ENCODE measurements around the gene MRPL17.
"Not testable (repeated sequence)": the region's sequence is repeated elsewhere in the genome, so short reads cannot be mapped to it uniquely, and the experiment has no call there.

MRPL17 gene

GRCh38 chr11:6684068-6684467, 928 bp upstream of the MRPL17 start:
- not testable (repeated sequence) for H3K4me1 ChIP-seq (ENCODE audit: control insufficient read depth in 2 of 2, insufficient read depth in 1 of 2, low read depth in 1 of 2, low read length in 2 of 2); H3K9ac ChIP-seq (ENCODE audit: low read depth, low read length, poor library complexity); H3K27me3 ChIP-seq (ENCODE audit: control insufficient read depth in 3 of 3, insufficient read depth in 3 of 3, low read depth in 1 of 3, low read length in 3 of 3); H3K4ac ChIP-seq (ENCODE audit: low read length); H2BK120ac ChIP-seq (ENCODE audit: low read depth, low read length); H3K79me1 ChIP-seq (ENCODE audit: low read depth, low read length); H3K23ac ChIP-seq (ENCODE audit: low read depth, low read length, poor library complexity); H4K8ac ChIP-seq (ENCODE audit: low read depth, low read length); H2BK15ac ChIP-seq (ENCODE audit: low read length); H3K27ac ChIP-seq (replicated peaks; ENCODE audit: low read length); H2BK12ac ChIP-seq (ENCODE audit: low read length); H3K9me3 ChIP-seq (replicated peaks in 1 of 2; ENCODE audit: control insufficient read depth in 2 of 2, insufficient read depth in 1 of 2, low read depth in 1 of 2, low read length in 2 of 2); H2AK5ac ChIP-seq (ENCODE audit: low read depth, low read length); H3K4me2 ChIP-seq (ENCODE audit: insufficient read depth, low read length, poor library complexity, severe bottlenecking); H3K18ac ChIP-seq (ENCODE audit: low read length); H4K91ac ChIP-seq (ENCODE audit: low read depth, low read length, poor library complexity); DNase-seq (ENCODE audit: low spot score); H3K14ac ChIP-seq (ENCODE audit: low read length); H2BK5ac ChIP-seq (ENCODE audit: low read length)
- Histone ChIP-seq H2AFZ (ENCODE audit: low read length) (peak overlapping the region; percentile 91), H3K4me3 (ENCODE audit: low read length in 2 of 2) (peak overlapping the region in 1 of 2 donors; percentile 54), H3K36me3 (replicated peaks in 1 of 2; ENCODE audit: control insufficient read depth in 2 of 2, insufficient read depth in 2 of 2, low read length in 2 of 2) (peaks cover 11 to 31% of the 10 kb centered on the region in 2 donors)
- WGBS, 2 donors (ENCODE audit: extremely low coverage in 2 of 2, insufficient read length in 2 of 2, insufficient replicate concordance in 1 of 2), result no CpG with 5 or more reads among the region's 14 CpGs

DNA sequence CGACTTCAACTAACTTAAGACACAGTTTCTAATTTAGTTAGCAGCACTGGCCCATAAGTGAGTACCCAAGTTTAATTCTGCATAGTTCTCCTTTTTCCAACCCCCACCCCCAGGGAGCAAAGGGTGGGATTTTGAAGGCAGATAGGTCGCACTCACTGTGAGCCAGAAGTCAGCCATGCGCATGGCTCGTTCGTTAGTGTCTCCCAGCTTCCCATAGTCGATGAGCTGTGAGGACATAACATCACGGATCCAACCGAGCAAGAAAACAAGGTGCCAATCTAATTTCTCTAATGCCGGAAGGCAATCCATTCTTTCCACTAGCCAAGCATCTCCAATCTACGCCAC, 577 bp downstream of the MRPL17 start:
- peaks cover 4% of the 10 kb centered on the region for H3K79me1 ChIP-seq (ENCODE audit: low read depth, low read length)
- WGBS, 2 donors (ENCODE audit: extremely low coverage in 2 of 2, insufficient read length in 2 of 2, insufficient replicate concordance in 1 of 2), result no CpG with 5 or more reads among the region's 10 CpGs
- H4K8ac ChIP-seq (ENCODE audit: low read depth, low read length), result no peak overlapping the region
- no peak overlapping the region for H2AK5ac ChIP-seq (ENCODE audit: low read depth, low read length)
- no peak overlapping the region for H2BK12ac ChIP-seq (ENCODE audit: low read length)
- peaks cover 3 to 4% of the 10 kb centered on the region in 2 donors for H3K4me1 ChIP-seq (ENCODE audit: control insufficient read depth in 2 of 2, insufficient read depth in 1 of 2, low read depth in 1 of 2, low read length in 2 of 2)
- H3K23ac ChIP-seq (ENCODE audit: low read depth, low read length, poor library complexity), result no peak overlapping the region
- no peak overlapping the region for H2BK120ac ChIP-seq (ENCODE audit: low read depth, low read length)
- no peak overlapping the region for H4K91ac ChIP-seq (ENCODE audit: low read depth, low read length, poor library complexity)
- H3K18ac ChIP-seq (ENCODE audit: low read length), result peak overlapping the region; percentile 99
- H3K9ac ChIP-seq (ENCODE audit: low read depth, low read length, poor library complexity), result peak overlapping the region; percentile 100
- peak overlapping the region; percentile 60 for H3K4me2 ChIP-seq (ENCODE audit: insufficient read depth, low read length, poor library complexity, severe bottlenecking)
- peak overlapping the region; percentile 92 for H2AFZ ChIP-seq (ENCODE audit: low read length)
- H3K4me3 ChIP-seq (ENCODE audit: low read length in 2 of 2), result peak overlapping the region; percentile 92 to 100
- peak overlapping the region; percentile 57 for H2BK5ac ChIP-seq (ENCODE audit: low read length)
- H3K4ac ChIP-seq (ENCODE audit: low read length), result no peak overlapping the region
- H3K14ac ChIP-seq (ENCODE audit: low read length), result no peak overlapping the region
- H2BK15ac ChIP-seq (ENCODE audit: low read length), result no peak overlapping the region
- H3K36me3 ChIP-seq (replicated peaks in 1 of 2; ENCODE audit: control insufficient read depth in 2 of 2, insufficient read depth in 2 of 2, low read length in 2 of 2), result peaks cover 11 to 33% of the 10 kb centered on the region in 2 donors
- H3K9me3 ChIP-seq (replicated peaks in 1 of 2; ENCODE audit: control insufficient read depth in 2 of 2, insufficient read depth in 1 of 2, low read depth in 1 of 2, low read length in 2 of 2), result peaks cover 0 to 1% of the 10 kb centered on the region in 2 donors
- H3K27me3 ChIP-seq (ENCODE audit: control insufficient read depth in 3 of 3, insufficient read depth in 3 of 3, low read depth in 1 of 3, low read length in 3 of 3), result no peaks in the 10 kb centered on the region
- no peak overlapping the region for H3K27ac ChIP-seq (replicated peaks; ENCODE audit: low read length)
- no peak for DNase-seq (ENCODE audit: low spot score)

GRCh38 chr11:6681949-6682348, 1.2 kb downstream of the MRPL17 start:
- no peak overlapping the region for H4K91ac ChIP-seq (ENCODE audit: low read depth, low read length, poor library complexity)
- H3K27me3 ChIP-seq (ENCODE audit: control insufficient read depth in 3 of 3, insufficient read depth in 3 of 3, low read depth in 1 of 3, low read length in 3 of 3), result no peaks in the 10 kb centered on the region
- H4K8ac ChIP-seq (ENCODE audit: low read depth, low read length), result no peak overlapping the region
- no peak overlapping the region for H3K23ac ChIP-seq (ENCODE audit: low read depth, low read length, poor library complexity)
- no peak overlapping the region for H3K9ac ChIP-seq (ENCODE audit: low read depth, low read length, poor library complexity)
- no peak overlapping the region for H2AK5ac ChIP-seq (ENCODE audit: low read depth, low read length)
- no peak overlapping the region for H2BK120ac ChIP-seq (ENCODE audit: low read depth, low read length)
- H3K14ac ChIP-seq (ENCODE audit: low read length), result no peak overlapping the region
- H2BK15ac ChIP-seq (ENCODE audit: low read length), result no peak overlapping the region
- peaks cover 0 to 1% of the 10 kb centered on the region in 2 donors for H3K9me3 ChIP-seq (replicated peaks in 1 of 2; ENCODE audit: control insufficient read depth in 2 of 2, insufficient read depth in 1 of 2, low read depth in 1 of 2, low read length in 2 of 2)
- H3K4me1 ChIP-seq (ENCODE audit: control insufficient read depth in 2 of 2, insufficient read depth in 1 of 2, low read depth in 1 of 2, low read length in 2 of 2), result peaks cover 3 to 4% of the 10 kb centered on the region in 2 donors
- H3K4me2 ChIP-seq (ENCODE audit: insufficient read depth, low read length, poor library complexity, severe bottlenecking), result peak overlapping the region; percentile 60
- no peak overlapping the region for H3K18ac ChIP-seq (ENCODE audit: low read length)
- no CpG with 5 or more reads among the region's 5 CpGs for WGBS, 2 donors (ENCODE audit: extremely low coverage in 2 of 2, insufficient read length in 2 of 2, insufficient replicate concordance in 1 of 2)
- H2AFZ ChIP-seq (ENCODE audit: low read length), result no peak overlapping the region
- peaks cover 11 to 33% of the 10 kb centered on the region in 2 donors for H3K36me3 ChIP-seq (replicated peaks in 1 of 2; ENCODE audit: control insufficient read depth in 2 of 2, insufficient read depth in 2 of 2, low read length in 2 of 2)
- no peak for DNase-seq (ENCODE audit: low spot score)
- H3K4me3 ChIP-seq (ENCODE audit: low read length in 2 of 2), result peak overlapping the region; percentile 92 to 100
- H3K4ac ChIP-seq (ENCODE audit: low read length), result no peak overlapping the region
- H2BK5ac ChIP-seq (ENCODE audit: low read length), result no peak overlapping the region
- no peak overlapping the region for H2BK12ac ChIP-seq (ENCODE audit: low read length)
- H3K27ac ChIP-seq (replicated peaks; ENCODE audit: low read length), result no peak overlapping the region
- peaks cover 4% of the 10 kb centered on the region for H3K79me1 ChIP-seq (ENCODE audit: low read depth, low read length)

- Histone ChIP-seq H3K18ac (ENCODE audit: low read length) (no peak overlapping the region), H3K23ac (ENCODE audit: low read depth, low read length, poor library complexity) (no peak overlapping the region), H2AK5ac (ENCODE audit: low read depth, low read length) (no peak overlapping the region), H2BK120ac (ENCODE audit: low read depth, low read length) (no peak overlapping the region), H3K36me3 (replicated peaks in 1 of 2; ENCODE audit: control insufficient read depth in 2 of 2, insufficient read depth in 2 of 2, low read length in 2 of 2) (peaks cover 11 to 33% of the 10 kb centered on the region in 2 donors), H3K4me1 (ENCODE audit: control insufficient read depth in 2 of 2, insufficient read depth in 1 of 2, low read depth in 1 of 2, low read length in 2 of 2) (peaks cover 3 to 4% of the 10 kb centered on the region in 2 donors), H3K4me2 (ENCODE audit: insufficient read depth, low read length, poor library complexity, severe bottlenecking) (no peak overlapping the region), H3K9ac (ENCODE audit: low read depth, low read length, poor library complexity) (no peak overlapping the region), H3K27ac (replicated peaks; ENCODE audit: low read length) (no peak overlapping the region), H3K9me3 (replicated peaks in 1 of 2; ENCODE audit: control insufficient read depth in 2 of 2, insufficient read depth in 1 of 2, low read depth in 1 of 2, low read length in 2 of 2) (no peaks in the 10 kb centered on the region), H2BK15ac (ENCODE audit: low read length) (no peak overlapping the region), H3K27me3 (ENCODE audit: control insufficient read depth in 3 of 3, insufficient read depth in 3 of 3, low read depth in 1 of 3, low read length in 3 of 3) (no peaks in the 10 kb centered on the region), H4K8ac (ENCODE audit: low read depth, low read length) (no peak overlapping the region), H3K4me3 (ENCODE audit: low read length in 2 of 2) (peak overlapping the region in 1 of 2 donors; percentile 92), H2BK12ac (ENCODE audit: low read length) (no peak overlapping the region), H3K14ac (ENCODE audit: low read length) (no peak overlapping the region), H3K79me1 (ENCODE audit: low read depth, low read length) (peaks cover 4% of the 10 kb centered on the region), H3K4ac (ENCODE audit: low read length) (no peak overlapping the region), H4K91ac (ENCODE audit: low read depth, low read length, poor library complexity) (no peak overlapping the region), H2AFZ (ENCODE audit: low read length) (no peak overlapping the region), H2BK5ac (ENCODE audit: low read length) (no peak overlapping the region)
- DNase-seq (ENCODE audit: low spot score), result no peak
- WGBS, 2 donors (ENCODE audit: extremely low coverage in 2 of 2, insufficient read length in 2 of 2, insufficient replicate concordance in 1 of 2), result no CpG with 5 or more reads among the region's 1 CpG
Observed at GRCh38 chr11:6681505-6681904, 1.6 kb downstream of the MRPL17 start.

Data from neuronal stem cell (in vitro differentiated cells).